IPS-18c (cell line): ENCODE results near the gene MDFI.

ENCODE experiments used
- H3K4me3 ChIP-seq: 2 replicates; pipeline ENCODE4 v1.7.0; 2013; ENCODE audit warnings: low read depth, mild to moderate bottlenecking, low read length, moderate library complexity; ENCODE audit not compliant: insufficient read depth
- H3K9me3 ChIP-seq: one replicate; pipeline ENCODE4 v1.6.1; 2013; ENCODE audit warnings: mild to moderate bottlenecking, low read length, moderate library complexity; ENCODE audit not compliant: control insufficient read depth, insufficient read depth

The MDFI gene

DNA sequence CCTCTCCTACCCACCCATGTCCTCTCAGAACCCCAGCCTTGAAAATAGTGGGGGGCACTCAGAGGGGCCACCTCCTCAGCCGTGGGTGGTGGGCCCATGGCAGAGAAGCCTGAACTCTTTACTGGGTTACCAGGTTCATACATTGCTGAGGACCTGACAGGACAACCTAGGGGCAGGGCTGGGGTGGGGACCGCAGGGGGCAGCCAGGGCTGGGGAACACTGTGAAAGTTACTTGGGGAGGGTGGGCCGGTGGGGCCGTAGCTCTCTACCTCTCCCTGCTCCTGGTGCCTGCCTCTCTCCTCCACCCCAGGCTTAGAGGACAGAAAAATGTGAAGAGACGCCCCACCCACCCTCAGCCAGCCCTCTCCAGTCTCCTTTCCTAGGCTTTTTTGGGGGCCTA is 15.4 kb downstream of the MDFI start:
- no peak overlapping the region for H3K4me3 ChIP-seq
- no peaks in the 10 kb centered on the region for H3K9me3 ChIP-seq

- Histone ChIP-seq H3K9me3 (no peaks in the 10 kb centered on the region), H3K4me3 (no peak overlapping the region)
These were observed 16.0 kb downstream of the MDFI start for GRCh38 chr6:41654151-41654697.

DNA sequence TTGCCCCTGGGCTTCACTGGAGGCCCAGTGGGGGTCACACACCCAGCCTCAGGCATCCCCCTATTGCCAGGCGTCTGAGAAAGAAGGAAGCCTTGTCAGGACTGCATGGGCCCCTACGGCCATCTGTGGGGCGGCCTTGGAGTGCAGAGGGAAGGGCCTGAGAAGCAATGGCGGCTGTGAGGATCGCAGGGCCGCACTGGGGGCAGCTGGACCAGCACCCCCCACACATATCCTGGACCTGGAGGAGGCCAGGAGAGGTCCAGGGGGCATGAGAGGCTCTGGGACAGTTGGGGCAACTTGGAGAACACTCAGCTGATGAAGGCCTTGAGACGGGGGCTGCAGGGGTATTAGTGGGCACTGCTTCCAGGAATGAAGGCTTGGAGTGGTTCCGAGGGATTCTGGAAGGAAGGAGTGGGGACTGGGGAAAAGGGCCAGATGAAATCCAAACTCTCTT is 16.5 kb downstream of the MDFI start:
- Histone ChIP-seq H3K4me3 (no peak overlapping the region), H3K9me3 (no peaks in the 10 kb centered on the region)

DNA sequence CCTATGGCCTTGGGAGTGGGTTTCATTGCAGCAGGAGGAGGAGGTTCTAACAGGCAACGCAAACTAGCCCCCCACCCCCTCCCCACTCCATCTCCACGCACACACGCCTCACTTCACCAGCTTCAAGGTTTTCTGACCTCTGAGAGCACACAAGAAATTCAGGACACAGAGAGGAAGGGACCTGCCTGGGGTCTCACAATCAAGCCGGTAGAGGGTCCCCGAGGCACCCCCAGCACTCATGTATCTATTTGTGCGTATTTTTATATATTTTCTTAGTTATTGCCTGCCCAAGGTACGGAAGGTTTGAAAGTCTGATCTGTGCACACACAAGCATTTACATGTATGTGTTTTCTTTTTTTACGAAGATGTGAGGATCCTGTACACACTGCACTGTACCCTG is 16.9 kb downstream of the MDFI start:
- Histone ChIP-seq H3K4me3 (no peak overlapping the region), H3K9me3 (no peaks in the 10 kb centered on the region)

GRCh38 chr6:41655646-41656001 is 17.4 kb downstream of the MDFI start:
- Histone ChIP-seq H3K4me3 (no peak overlapping the region), H3K9me3 (no peaks in the 10 kb centered on the region)

DNA sequence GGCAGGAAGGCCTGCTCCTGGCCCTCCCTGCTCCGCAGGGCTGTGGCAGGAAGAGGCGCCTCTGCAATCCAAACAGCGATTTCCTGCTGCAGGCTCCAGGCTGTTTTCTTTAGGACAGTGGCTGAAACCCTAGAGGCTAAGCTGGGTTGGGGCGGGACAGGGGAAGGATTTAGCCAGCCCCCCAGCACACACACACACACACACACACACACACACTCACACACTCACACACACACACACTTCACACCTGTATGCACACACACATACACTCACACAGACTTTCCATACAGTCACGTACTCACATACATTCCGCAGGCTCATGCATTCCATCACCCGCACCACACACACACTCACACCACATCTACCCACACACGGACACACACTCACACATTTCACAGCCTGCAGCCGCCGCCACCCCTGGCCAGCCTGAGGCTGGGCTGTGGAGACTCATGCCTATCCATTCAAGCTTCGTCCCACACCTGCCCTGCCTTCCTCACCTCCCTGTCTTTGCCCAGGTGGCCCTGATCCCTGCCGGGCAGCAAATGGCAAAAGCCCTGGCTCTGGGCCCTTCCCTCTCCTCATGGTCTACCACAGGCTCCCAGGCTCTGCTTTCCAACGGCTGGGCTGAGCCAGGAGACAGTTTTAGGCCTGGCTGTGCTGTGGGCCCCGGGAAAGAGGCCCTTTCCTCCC is 17.9 kb downstream of the MDFI start:
- H3K9me3 ChIP-seq = no peaks in the 10 kb centered on the region
- H3K4me3 ChIP-seq = no peak overlapping the region

DNA sequence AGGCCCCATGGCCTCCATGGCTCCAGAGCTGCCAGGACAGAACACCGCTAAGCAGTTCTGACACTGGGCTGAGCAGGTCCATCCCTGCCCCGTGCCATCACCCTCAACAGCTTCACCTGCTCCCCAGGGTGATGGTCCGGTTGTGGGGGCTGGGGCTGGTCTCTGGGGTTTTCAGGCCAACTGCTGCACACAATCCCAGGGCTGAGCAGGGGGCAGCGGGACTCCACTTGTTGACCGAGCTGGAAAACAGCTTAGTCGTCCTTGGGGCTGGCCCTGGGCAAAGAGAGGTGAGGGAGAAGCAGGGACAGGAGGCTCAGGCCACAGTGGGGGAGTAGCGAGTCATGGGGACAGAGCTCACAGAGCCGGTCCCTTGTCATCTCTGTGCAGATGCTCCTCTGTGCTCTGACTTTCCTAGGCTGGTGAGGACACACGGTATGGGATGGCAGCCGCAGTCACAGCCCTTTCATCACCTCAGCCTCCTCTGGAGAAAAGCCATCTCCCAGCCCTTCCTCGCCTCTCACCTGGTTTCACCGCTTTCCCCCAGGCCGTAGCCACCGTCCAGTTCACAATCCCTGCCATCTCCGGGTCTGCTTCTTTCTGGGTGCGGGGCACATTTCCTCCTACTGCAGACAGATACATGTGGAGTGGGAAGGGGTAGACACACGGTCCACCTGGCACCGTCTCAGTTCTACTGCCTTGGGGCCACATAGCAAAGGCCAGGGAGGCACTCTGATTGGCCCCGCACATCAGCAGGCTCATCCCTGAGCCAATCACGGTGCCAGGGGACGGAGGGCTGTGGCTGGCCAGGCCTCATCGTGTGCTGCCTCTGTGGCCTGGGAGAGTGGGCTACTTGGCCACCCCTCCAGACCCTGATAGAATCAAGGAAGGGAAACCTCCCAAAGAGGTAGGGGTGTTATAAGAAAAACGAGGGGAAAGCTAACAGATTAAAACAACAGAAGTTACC is 19.1 kb downstream of the MDFI start:
- no peaks in the 10 kb centered on the region for H3K9me3 ChIP-seq
- H3K4me3 ChIP-seq = no peak overlapping the region

DNA sequence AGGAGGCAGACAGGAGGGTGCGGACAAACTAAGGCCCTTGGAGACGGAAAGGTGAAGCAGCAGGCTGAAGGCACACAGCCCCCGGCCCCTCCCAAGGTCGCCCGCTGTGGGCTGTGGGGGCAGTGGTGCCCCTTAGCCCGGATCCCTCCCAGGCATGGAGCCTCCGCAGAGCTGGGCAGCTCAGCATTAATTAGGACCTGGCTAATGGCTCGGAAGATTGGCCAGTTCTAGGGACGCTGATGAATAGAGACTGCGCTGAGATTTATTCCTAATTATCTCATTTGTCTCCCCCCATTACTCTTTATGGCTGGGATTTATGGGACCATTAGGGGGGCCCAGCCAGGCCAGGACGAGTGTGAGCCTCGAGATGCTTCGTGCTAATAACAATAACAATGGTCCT is 20.4 kb downstream of the MDFI start:
- no peak overlapping the region for H3K4me3 ChIP-seq
- H3K9me3 ChIP-seq = no peaks in the 10 kb centered on the region

- H3K9me3 ChIP-seq = no peaks in the 10 kb centered on the region
- no peak overlapping the region for H3K4me3 ChIP-seq
These were observed 21.7 kb downstream of the MDFI start for GRCh38 chr6:41659935-41660334.

GRCh38 chr6:41663568-41663967 is 25.3 kb downstream of the MDFI start:
- Histone ChIP-seq H3K9me3 (no peaks in the 10 kb centered on the region), H3K4me3 (no peak overlapping the region)

DNA sequence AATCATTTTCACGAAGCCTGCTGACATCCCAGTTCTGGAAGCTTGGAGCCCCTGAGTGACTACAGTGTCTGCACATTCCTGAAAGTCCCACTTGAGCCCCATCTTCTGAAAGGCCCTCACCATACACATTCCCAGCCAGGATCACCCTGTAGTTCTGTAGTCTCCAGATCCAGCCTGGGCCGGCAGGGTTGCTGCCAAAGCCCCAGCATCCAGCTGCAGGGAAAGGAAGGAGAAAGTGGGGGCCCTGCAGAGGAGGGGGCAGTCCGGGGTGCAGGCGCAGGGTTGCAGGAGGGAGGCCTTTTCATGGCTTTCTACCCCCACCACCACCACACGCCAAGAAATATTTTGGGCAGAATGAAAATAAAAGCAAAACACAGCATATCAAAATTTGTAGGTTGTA is 26.0 kb downstream of the MDFI start:
- Histone ChIP-seq H3K4me3 (no peak overlapping the region), H3K9me3 (no peaks in the 10 kb centered on the region)

DNA sequence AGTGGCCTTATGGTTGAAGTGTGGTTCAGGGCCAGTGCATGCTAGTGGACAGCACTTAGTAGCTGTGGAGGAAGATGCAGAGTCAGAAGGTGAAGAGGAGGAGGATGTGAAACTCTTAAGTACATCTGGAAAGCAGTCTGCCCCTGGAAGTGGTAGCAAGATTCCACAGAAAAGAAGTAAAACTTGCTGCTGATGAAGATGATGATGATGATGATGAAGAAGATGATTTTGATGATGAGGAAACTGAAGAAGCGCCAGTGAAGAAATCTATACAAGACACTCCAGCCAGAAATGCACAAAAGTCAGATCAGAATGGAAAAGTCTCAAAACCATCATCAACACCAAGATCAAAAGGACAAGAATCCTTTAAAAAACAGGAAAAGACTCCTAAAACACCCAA is 28.9 kb downstream of the MDFI start:
- Histone ChIP-seq H3K9me3 (no peaks in the 10 kb centered on the region), H3K4me3 (no peak overlapping the region)

DNA sequence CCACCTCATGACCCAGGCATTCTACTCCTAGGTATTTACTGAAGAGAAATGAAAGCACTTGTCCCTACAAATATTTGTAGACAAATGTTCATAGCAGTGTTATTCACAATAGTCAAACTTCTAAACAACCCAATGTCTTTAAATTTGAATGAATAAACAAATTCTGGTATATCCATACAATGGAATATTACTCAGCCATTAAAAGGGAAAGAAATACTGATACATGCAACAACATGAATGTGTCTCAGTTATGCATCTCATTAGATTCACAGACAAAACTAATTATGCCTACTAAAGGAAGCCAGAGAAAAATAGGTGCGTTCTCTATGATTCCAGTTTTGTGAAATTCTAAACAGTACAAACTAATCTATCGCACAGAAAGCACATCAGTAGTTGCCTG is 30.7 kb downstream of the MDFI start:
- Histone ChIP-seq H3K9me3 (no peaks in the 10 kb centered on the region), H3K4me3 (no peak overlapping the region)

DNA sequence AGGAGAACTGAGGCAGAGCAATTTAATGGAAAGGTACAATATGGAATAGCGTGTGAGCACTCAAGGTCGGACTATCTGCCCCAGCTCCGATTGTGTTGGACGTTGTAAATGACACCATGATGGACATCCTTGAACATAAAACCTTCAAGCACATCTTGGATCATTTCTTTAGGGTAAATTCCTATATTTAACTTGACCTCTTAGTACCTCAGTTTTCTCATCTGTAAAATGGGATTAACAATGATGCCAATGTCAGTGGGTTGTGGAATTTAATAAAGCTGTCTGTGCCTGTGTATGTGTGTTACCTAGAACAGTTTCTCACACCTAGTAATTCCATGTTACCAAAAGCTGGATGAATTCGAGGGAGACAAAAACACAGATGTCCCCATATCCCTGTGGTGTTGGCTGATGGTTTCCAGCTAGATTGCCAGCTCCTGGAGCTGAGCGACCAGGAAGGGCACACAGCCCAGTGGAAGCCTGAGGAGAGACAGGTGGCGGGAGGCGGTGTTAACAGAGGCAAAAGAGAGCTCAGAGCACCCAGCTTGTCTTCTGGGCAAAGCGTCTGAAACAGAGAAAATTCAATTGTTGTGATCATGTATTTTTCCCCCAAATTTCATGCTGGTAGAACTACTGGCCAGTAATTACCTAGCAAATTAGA is 32.6 kb downstream of the MDFI start:
- no peak overlapping the region for H3K4me3 ChIP-seq
- H3K9me3 ChIP-seq = no peaks in the 10 kb centered on the region

GRCh38 chr6:41671376-41671775 is 33.1 kb downstream of the MDFI start:
- Histone ChIP-seq H3K9me3 (no peaks in the 10 kb centered on the region), H3K4me3 (no peak overlapping the region)

DNA sequence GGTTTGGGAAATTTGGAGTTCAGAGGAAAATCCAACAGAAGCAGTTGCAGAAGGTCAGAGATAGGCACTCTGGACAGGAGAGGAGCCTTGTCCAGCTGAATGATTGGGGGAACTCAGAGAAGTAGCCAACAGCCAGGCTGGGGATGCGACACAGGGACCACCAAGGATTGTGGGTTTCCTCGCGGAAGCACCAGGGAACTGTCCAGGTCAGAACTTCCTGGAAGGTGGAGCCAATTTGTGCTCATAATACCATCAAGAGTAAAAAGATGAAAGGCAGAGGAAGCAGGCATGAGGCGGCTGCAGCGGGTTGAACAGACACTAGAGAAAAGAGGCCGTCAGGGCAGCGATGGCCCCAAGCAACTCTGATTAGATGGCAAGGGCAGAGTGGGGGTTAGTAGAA is 33.7 kb downstream of the MDFI start:
- H3K9me3 ChIP-seq = no peaks in the 10 kb centered on the region
- H3K4me3 ChIP-seq = no peak overlapping the region

DNA sequence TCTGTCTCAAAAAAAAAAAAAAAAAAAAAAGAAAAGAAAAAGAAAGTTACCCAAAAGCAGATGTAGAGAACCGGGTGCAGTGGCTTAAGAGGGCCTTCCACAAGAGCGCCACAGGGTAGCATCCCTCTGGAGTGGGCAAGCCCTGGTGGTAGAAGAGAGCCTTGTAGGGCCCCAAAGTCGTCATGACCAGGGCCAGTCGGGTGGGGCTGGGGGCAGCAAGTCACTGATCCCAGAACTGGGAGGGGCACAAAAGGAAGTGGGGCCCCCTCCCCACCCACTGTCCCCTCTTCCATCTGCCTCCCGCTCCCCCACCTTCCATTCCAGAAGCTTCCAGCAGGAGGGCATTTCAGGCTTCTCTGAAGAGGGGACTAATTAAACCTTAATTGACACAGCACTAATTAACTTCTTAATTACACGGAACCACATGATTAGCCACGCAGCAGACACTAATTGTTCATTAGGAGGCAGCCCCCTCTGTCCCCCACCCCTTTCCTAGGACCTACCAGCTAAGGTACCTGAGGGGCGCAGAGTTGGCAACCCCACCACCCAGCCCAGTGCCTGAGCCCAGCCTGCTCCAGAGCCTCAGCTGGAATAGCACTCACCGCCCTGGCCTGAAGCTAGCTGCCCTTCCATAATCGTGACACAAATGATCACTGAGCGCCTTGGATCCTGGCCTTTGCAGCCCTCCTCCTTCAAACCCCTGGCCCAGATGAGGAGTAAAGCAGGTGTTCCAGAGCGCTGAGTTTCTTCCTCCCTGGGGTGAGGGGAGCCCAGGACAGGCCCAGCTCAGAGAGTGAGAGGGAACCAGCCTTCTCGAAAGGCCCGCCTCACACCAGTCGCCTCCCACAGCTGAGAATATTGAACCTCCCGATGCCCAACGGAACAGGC is 34.8 kb downstream of the MDFI start:
- H3K9me3 ChIP-seq = no peaks in the 10 kb centered on the region

More for the DNA sequence above, 34.8 kb downstream of the MDFI start:
- H3K4me3 ChIP-seq = no peak overlapping the region
